PFSK-1 (cell line): ENCODE results near the gene ACOX2.

ENCODE experiments used
- POLR2AphosphoS5 ChIP-seq: IDR thresholded peaks from 2 replicates; pipeline ENCODE4 v1.6.1; 2012; ENCODE audit warnings: low read depth, mild to moderate bottlenecking, control low read depth, low read length, moderate library complexity
- REST ChIP-seq, 2 experiments: IDR thresholded peaks; 2 replicates each; pipeline versions ENCODE4 v1.6.1 to v1.8.0; 2011 to 2012; ENCODE audit warnings: low read depth in 2 of 2, low read length in 2 of 2, control low read depth in 1 of 2, inconsistent platforms in 1 of 2, mild to moderate bottlenecking in 1 of 2, moderate library complexity in 1 of 2; ENCODE audit not compliant: insufficient read depth in 1 of 2
- TAF1 ChIP-seq: IDR thresholded peaks from 2 replicates; pipeline ENCODE4 v1.6.1; 2012; ENCODE audit warnings: low read length, control low read depth, borderline replicate concordance; ENCODE audit not compliant: insufficient read depth

DNA sequence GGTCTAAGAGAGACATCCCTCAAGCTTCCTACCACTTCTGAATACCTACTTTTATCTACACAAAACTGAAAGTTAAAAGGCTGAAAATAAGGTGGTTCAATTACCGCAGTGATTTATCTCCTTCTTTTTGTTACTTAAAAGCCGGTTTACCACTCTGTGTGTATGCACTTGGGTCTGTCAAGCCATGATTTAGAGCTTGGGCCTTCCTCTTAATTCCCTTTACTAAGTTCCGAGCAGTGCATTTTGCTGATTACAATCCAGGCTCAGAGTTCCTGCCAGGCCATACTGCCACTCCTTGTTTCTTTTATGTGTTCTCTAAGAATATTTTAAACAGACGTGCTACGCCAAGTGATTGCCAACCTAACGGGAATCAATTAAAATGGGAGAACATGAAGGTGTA is 28.6 kb downstream of the ACOX2 start:
- no peak for TF ChIP-seq TAF1
- no peak for TF ChIP-seq REST (IDR thresholded peaks at IDR 0.05; ENCODE audit: insufficient read depth in 1 of 2, low read depth in 2 of 2, low read length in 2 of 2)
- no peak for TF ChIP-seq POLR2AphosphoS5
